IMR-90 (cell line): ENCODE measurements around the gene CRIM1. TPM values are rescaled to one million over a fixed set of nuclear protein-coding genes. Genes with fewer than 3 reads are reported as not detected.
A peak's percentile ranks its signal among the peaks of the same experiment; 100 is the strongest.

Experiments
- ATAC-seq: fragments of 200-7000 bp; cut with Tn5 transposase; 2 replicates; pipeline ENCODE4 v1.9.1; 2020; ENCODE audit warnings: low read depth, mild to moderate bottlenecking, moderate library complexity
- BruUV-seq: library from RNA; stranded (reverse); fragments of 400-500 nt; replicated peaks from 2 replicates; lab custom pipeline; 2021; lab: Mats Ljungman, UMichigan
- CTCF ChIA-PET: fragments of 300-600 bp; formaldehyde crosslinking; extraction: SDS; loops from one replicate; lab custom pipeline; 2021; ENCODE audit warnings: antibody characterized with exemption; lab: Yijun Ruan, JAX
- POLR2A ChIA-PET: fragments of 300-600 bp; sonication (Branson Sonifier 250); formaldehyde crosslinking; loops from one replicate; lab custom pipeline; 2022; ENCODE audit warnings: antibody characterized with exemption; ENCODE audit not compliant: unreplicated experiment; lab: Charles Lee
- DNase-seq: peaks from one replicate; pipeline ENCODE4 v3.0.0; 2013
- H2AFZ ChIP-seq: replicated peaks from 2 replicates; pipeline ENCODE3; 2013; ENCODE audit warnings: low read length, mild to moderate bottlenecking; ENCODE audit not compliant: poor library complexity
- H2AK5ac ChIP-seq: 2 replicates; pipeline ENCODE4 v1.6.1; 2013; ENCODE audit warnings: low read depth, low read length, inconsistent platforms
- H2AK9ac ChIP-seq: replicated peaks from 2 replicates; pipeline ENCODE3; 2013; ENCODE audit warnings: mild to moderate bottlenecking, low read depth, low read length, moderate library complexity; ENCODE audit not compliant: poor library complexity
- H2BK120ac ChIP-seq: 2 replicates; pipeline ENCODE4 v1.6.1; 2013; ENCODE audit warnings: low read depth, low read length, inconsistent platforms
- H2BK15ac ChIP-seq: 3 replicates; pipeline ENCODE4 v1.6.1; 2013; ENCODE audit warnings: low read depth, low read length, inconsistent platforms
- H2BK20ac ChIP-seq: 2 replicates; pipeline ENCODE4 v1.6.1; 2013; ENCODE audit warnings: low read depth, mild to moderate bottlenecking, inconsistent platforms, low read length, moderate library complexity
- H2BK5ac ChIP-seq: 2 replicates; pipeline ENCODE4 v1.6.1; 2013; ENCODE audit warnings: mild to moderate bottlenecking, low read depth, low read length, inconsistent platforms; ENCODE audit not compliant: poor library complexity, severe bottlenecking
- H3K14ac ChIP-seq: replicated peaks from 2 replicates; pipeline ENCODE4 v1.6.1; 2013; ENCODE audit warnings: low read depth, low read length, inconsistent platforms
- H3K18ac ChIP-seq: 2 replicates; pipeline ENCODE4 v1.6.1; 2013; ENCODE audit warnings: low read depth, low read length, control low read depth
- H3K23ac ChIP-seq: 2 replicates; pipeline ENCODE4 v1.6.1; 2013; ENCODE audit warnings: low read depth, low read length, inconsistent platforms
- H3K27ac ChIP-seq: 2 replicates; pipeline ENCODE4 v1.5.1; 2013; ENCODE audit warnings: mild to moderate bottlenecking, control low read depth, low read length; ENCODE audit not compliant: insufficient read depth
- H3K27me3 ChIP-seq: 2 replicates; pipeline ENCODE4 v1.6.1; 2013; ENCODE audit warnings: low read length; ENCODE audit not compliant: control insufficient read depth, insufficient read depth
- H3K36me3 ChIP-seq: 2 replicates; pipeline ENCODE4 v1.6.1; 2013; ENCODE audit warnings: low read length, mixed read lengths; ENCODE audit not compliant: control insufficient read depth, insufficient read depth
- H3K4ac ChIP-seq: 2 replicates; pipeline ENCODE4 v1.6.1; 2013; ENCODE audit warnings: low read depth, low read length, inconsistent platforms
- H3K4me1 ChIP-seq: 2 replicates; pipeline ENCODE4 v1.6.1; 2013; ENCODE audit warnings: low read length, mixed read lengths; ENCODE audit not compliant: control insufficient read depth, insufficient read depth
- H3K4me2 ChIP-seq: 2 replicates; pipeline ENCODE4 v1.6.1; 2013; ENCODE audit warnings: low read depth, mild to moderate bottlenecking, control low read depth, low read length, moderate library complexity
- H3K4me3 ChIP-seq: 2 replicates; pipeline ENCODE4 v1.5.1; 2013; ENCODE audit warnings: low read depth, mild to moderate bottlenecking, control low read depth, low read length, moderate library complexity; ENCODE audit not compliant: insufficient read depth
- H3K56ac ChIP-seq: 2 replicates; pipeline ENCODE4 v1.6.1; 2013; ENCODE audit warnings: low read length, inconsistent platforms; ENCODE audit not compliant: insufficient read depth; ENCODE audit errors: extremely low read depth
- H3K79me1 ChIP-seq, 2 experiments: 2 replicates each; pipeline ENCODE4 v1.6.1; 2013; ENCODE audit warnings: low read length in 2 of 2, inconsistent platforms in 1 of 2, low read depth in 1 of 2
- H3K9ac ChIP-seq: 2 replicates; pipeline ENCODE4 v1.6.1; 2013; ENCODE audit warnings: low read depth, low read length, control low read depth
- H3K9me1 ChIP-seq: 2 replicates; pipeline ENCODE4 v1.6.1; 2013; ENCODE audit warnings: low read length, inconsistent platforms; ENCODE audit not compliant: insufficient read depth
- H3K9me3 ChIP-seq: 2 replicates; pipeline ENCODE4 v1.6.1; 2013; ENCODE audit warnings: low read length; ENCODE audit not compliant: control insufficient read depth, insufficient read depth
- H4K20me1 ChIP-seq: 2 replicates; pipeline ENCODE4 v1.6.1; 2013; ENCODE audit warnings: low read length, inconsistent platforms; ENCODE audit not compliant: insufficient read depth
- H4K5ac ChIP-seq: 2 replicates; pipeline ENCODE4 v1.6.1; 2013; ENCODE audit warnings: mild to moderate bottlenecking, low read depth, low read length, control low read depth
- H4K8ac ChIP-seq, 2 experiments: 2 replicates each; pipeline ENCODE4 v1.6.1; 2013; ENCODE audit warnings: low read depth in 2 of 2, low read length in 2 of 2, control low read depth in 1 of 2, inconsistent platforms in 1 of 2
- H4K91ac ChIP-seq: 2 replicates; pipeline ENCODE4 v1.6.1; 2013; ENCODE audit warnings: low read depth, low read length, inconsistent platforms; ENCODE audit not compliant: insufficient read depth
- BHLHE40 ChIP-seq: fragments of 150-350 bp; IDR thresholded peaks from 2 replicates; pipeline ENCODE4 v1.6.1; 2016; ENCODE audit warnings: mild to moderate bottlenecking, low read depth, low read length
- CEBPB ChIP-seq: IDR thresholded peaks from 2 replicates; pipeline ENCODE4 v1.6.1; 2012; ENCODE audit warnings: low read depth, low read length, improper control_type of control experiment
- CHD1 ChIP-seq: IDR thresholded peaks from 2 replicates; pipeline ENCODE4 v1.6.1; 2012; ENCODE audit warnings: low read depth, low read length, improper control_type of control experiment
- CTCF ChIP-seq: conservative IDR thresholded peaks from 2 replicates; pipeline ENCODE4 v1.5.1; 2012; ENCODE audit warnings: mild to moderate bottlenecking, low read depth, low read length, improper control_type of control experiment
- ELK1 ChIP-seq: fragments of 150-350 bp; IDR thresholded peaks from 2 replicates; pipeline ENCODE4 v1.6.1; 2016; ENCODE audit warnings: low read depth, mild to moderate bottlenecking, low read length, moderate library complexity, borderline replicate concordance
- FOS ChIP-seq: fragments of 150-350 bp; IDR thresholded peaks from 2 replicates; pipeline ENCODE4 v1.6.1; 2016; ENCODE audit warnings: low read depth, low read length
- MAFK ChIP-seq: IDR thresholded peaks from 2 replicates; pipeline ENCODE4 v1.6.1; 2012; ENCODE audit warnings: low read depth, low read length, improper control_type of control experiment
- MAZ ChIP-seq: IDR thresholded peaks from 2 replicates; pipeline ENCODE4 v1.6.1; 2012; ENCODE audit warnings: low read depth, mild to moderate bottlenecking, low read length, improper control_type of control experiment, moderate library complexity, borderline replicate concordance
- MXI1 ChIP-seq: IDR thresholded peaks from 2 replicates; pipeline ENCODE4 v1.6.1; 2012; ENCODE audit warnings: low read depth, mild to moderate bottlenecking, low read length, moderate library complexity, borderline replicate concordance
- NFE2L2 ChIP-seq: fragments of 150-350 bp; IDR thresholded peaks from 2 replicates; pipeline ENCODE4 v1.6.1; 2016; ENCODE audit warnings: low read depth, mild to moderate bottlenecking, low read length
- POLR2A ChIP-seq: IDR thresholded peaks from 2 replicates; pipeline ENCODE4 v1.6.1; 2012; ENCODE audit warnings: mild to moderate bottlenecking, low read depth, low read length
- RAD21 ChIP-seq: IDR thresholded peaks from 2 replicates; pipeline ENCODE4 v1.6.1; 2012; ENCODE audit warnings: low read length, improper control_type of control experiment
- RCOR1 ChIP-seq: IDR thresholded peaks from 2 replicates; pipeline ENCODE4 v1.6.1; 2012; ENCODE audit warnings: mild to moderate bottlenecking, low read length, improper control_type of control experiment; ENCODE audit not compliant: insufficient replicate concordance
- RFX5 ChIP-seq: IDR thresholded peaks from 2 replicates; pipeline ENCODE4 v1.8.0; 2012; ENCODE audit warnings: low read depth, mild to moderate bottlenecking, low read length, moderate library complexity
- SMC3 ChIP-seq: fragments of 150-350 bp; IDR thresholded peaks from 2 replicates; pipeline ENCODE4 v1.6.1; 2016; ENCODE audit warnings: low read depth, mild to moderate bottlenecking, antibody characterized with exemption, low read length, moderate library complexity
- USF2 ChIP-seq: fragments of 150-350 bp; IDR thresholded peaks from 2 replicates; pipeline ENCODE4 v1.6.1; 2017; ENCODE audit warnings: mild to moderate bottlenecking, antibody characterized with exemption, low read length, low read depth
- WGBS, 2 experiments: methylation state at CpG; one replicate each; pipeline versions ENCODE4 v1.1.5 to v1.1.7; 2013; ENCODE audit warnings: missing lambda C conversion rate in 2 of 2; ENCODE audit not compliant: insufficient read length in 1 of 2; ENCODE audit errors: extremely low coverage in 2 of 2; 5-methylcytosine and 5-hydroxymethylcytosine counted together
- dilution Hi-C: fragments of 300-500 bp; cut with HindIII; formaldehyde crosslinking; loops from one replicate; pipeline ENCODE4 v1.14.3; 2018; ENCODE audit warnings: low sequenced_read_pairs; ENCODE audit not compliant: unreplicated experiment
- in situ Hi-C: fragments of 300-500 bp; cut with MboI; formaldehyde crosslinking; loops from 3 replicates; pipeline ENCODE4 v1.14.3; 2019; ENCODE audit warnings: low sequenced_read_pairs, inconsistent platforms, mixed read lengths
- intact Hi-C: fragments of 100-400 bp; cut with micrococcal nuclease; formaldehyde crosslinking; loops from 2 replicates; pipeline ENCODE4 v1.10.0; 2022
- polyA plus RNA-seq, 3 experiments: library from polyadenylated mRNA; depleted of rRNA; stranded (reverse); fragments of >200 nt; gene quantifications; 2 replicates each; pipeline ENCODE4 v1.2.3, GENCODE V29; 2012; ENCODE audit warnings: low replicate concordance in 1 of 3
- total RNA-seq: library from RNA; depleted of rRNA; stranded (reverse); fragments of >200 nt; gene quantifications from 2 replicates; pipeline ENCODE4 v1.2.3, GENCODE V29; 2012

Gene CRIM1
- total and polyA plus RNA-seq, 2 of the 4 experiments (the other 2 are of a cell fraction) = 285 to 490 TPM

- Histone ChIP-seq H3K14ac (no peak overlapping the region), H3K9me1 (peaks cover 15% of the 10 kb centered on the region), H4K20me1 (peaks cover 25% of the 10 kb centered on the region; the same call in 1 of the 2 replicates), H2BK15ac (no peak overlapping the region), H3K27ac (no peak overlapping the region), H3K4ac (no peak overlapping the region), H3K79me1 (peaks cover 26 to 66% of the 10 kb centered on the region in 2 experiments), H4K91ac (no peak overlapping the region), H3K9me3 (no peaks in the 10 kb centered on the region), H3K27me3 (no peaks in the 10 kb centered on the region), H3K9ac (no peak overlapping the region), H2AK5ac (no peak overlapping the region), H2BK20ac (no peak overlapping the region), H3K23ac (no peak overlapping the region), H4K5ac (no peak overlapping the region; the same call in 1 of the 2 replicates), H3K4me3 (no peak overlapping the region), H2BK120ac (no peak overlapping the region), H4K8ac (no peak overlapping the region), H2BK5ac (no peak overlapping the region), H3K36me3 (peaks cover 8% of the 10 kb centered on the region), H3K4me1 (peaks cover 9% of the 10 kb centered on the region), H2AFZ (no peak overlapping the region), H3K56ac (no peak overlapping the region), H3K4me2 (peak overlapping the region; percentile 22; the same call in 1 of the 2 replicates), H2AK9ac (no peak overlapping the region), H3K18ac (no peak overlapping the region)
- ChIA-PET CTCF (no interaction called here), POLR2A (no interaction called here)
- DNase-seq = no peak
- no TSS peak for BruUV-seq
- intact Hi-C loops = no loop called here
- in situ Hi-C loops = no loop called here
- dilution Hi-C loops = no loop called here
- TF ChIP-seq BHLHE40 = no peak
- no peak for TF ChIP-seq MAZ
- TF ChIP-seq MXI1 = no peak
- TF ChIP-seq CHD1 = no peak
- TF ChIP-seq NFE2L2 = no peak
- TF ChIP-seq MAFK = no peak
- TF ChIP-seq ELK1 = no peak
- TF ChIP-seq RCOR1 = no peak
- TF ChIP-seq CTCF = no peak
- TF ChIP-seq USF2 = no peak
- TF ChIP-seq FOS = no peak
- TF ChIP-seq CEBPB = no peak
- TF ChIP-seq RFX5 = no peak
- no peak for TF ChIP-seq POLR2A
- no peak for TF ChIP-seq SMC3
- no peak for TF ChIP-seq RAD21
- WGBS, 2 experiments = no CpG with 5 or more reads among the region's 6 CpGs
- ATAC-seq = no peak
Measured at GRCh38 chr2:36594849-36595248, 239.3 kb downstream of the CRIM1 start.
